Measurements from ENCODE around the gene FAM228A. TPM values are rescaled to one million over a fixed set of nuclear protein-coding genes. Genes with fewer than 3 reads are reported as not detected.

Gene FAM228A
- total RNA-seq, 1 donor from 2014 or later, result 0.32 TPM

- Mint-ChIP-seq H3K4me1 (ENCODE audit: unreplicated experiment) (no peaks in the 10 kb centered on the region), H3K27ac (ENCODE audit: unreplicated experiment) (no peak overlapping the region), H3K27me3 (ENCODE audit: unreplicated experiment) (no peaks in the 10 kb centered on the region), H3K9me3 (ENCODE audit: unreplicated experiment) (no peaks in the 10 kb centered on the region), H3K36me3 (ENCODE audit: unreplicated experiment) (peaks cover 22% of the 10 kb centered on the region), H3K4me3 (ENCODE audit: unreplicated experiment) (no peak overlapping the region)
- no peak for TF ChIP-seq CTCF (IDR thresholded peaks at IDR 0.05)
- no peak for DNase-seq (ENCODE audit: extremely low spot score, unreplicated experiment)
Measured at GRCh38 chr2:24231461-24231881, 56.6 kb downstream of the FAM228A start.

GRCh38 chr2:24233321-24233720 is 58.5 kb downstream of the FAM228A start:
- H3K27me3 Mint-ChIP-seq (ENCODE audit: unreplicated experiment), result no peaks in the 10 kb centered on the region
- no peaks in the 10 kb centered on the region for H3K4me1 Mint-ChIP-seq (ENCODE audit: unreplicated experiment)
- no peak overlapping the region for H3K27ac Mint-ChIP-seq (ENCODE audit: unreplicated experiment)
- no peak overlapping the region for H3K4me3 Mint-ChIP-seq (ENCODE audit: unreplicated experiment)
- peaks cover 28% of the 10 kb centered on the region for H3K36me3 Mint-ChIP-seq (ENCODE audit: unreplicated experiment)
- peaks cover 3% of the 10 kb centered on the region for H3K9me3 Mint-ChIP-seq (ENCODE audit: unreplicated experiment)
- no peak for TF ChIP-seq CTCF (IDR thresholded peaks at IDR 0.05)
- no peak for DNase-seq (ENCODE audit: extremely low spot score, unreplicated experiment)

- Mint-ChIP-seq H3K9me3 (ENCODE audit: unreplicated experiment) (peaks cover 3% of the 10 kb centered on the region), H3K4me1 (ENCODE audit: unreplicated experiment) (no peaks in the 10 kb centered on the region), H3K36me3 (ENCODE audit: unreplicated experiment) (peaks cover 33% of the 10 kb centered on the region), H3K27me3 (ENCODE audit: unreplicated experiment) (no peaks in the 10 kb centered on the region), H3K4me3 (ENCODE audit: unreplicated experiment) (no peak overlapping the region), H3K27ac (ENCODE audit: unreplicated experiment) (no peak overlapping the region)
- TF ChIP-seq CTCF (IDR thresholded peaks at IDR 0.05), result no peak
- no peak for DNase-seq (ENCODE audit: extremely low spot score, unreplicated experiment)
Measured at GRCh38 chr2:24237313-24237712, 62.5 kb downstream of the FAM228A start.

- Mint-ChIP-seq H3K4me3 (ENCODE audit: unreplicated experiment) (no peak overlapping the region), H3K27me3 (ENCODE audit: unreplicated experiment) (no peaks in the 10 kb centered on the region), H3K9me3 (ENCODE audit: unreplicated experiment) (peaks cover 3% of the 10 kb centered on the region), H3K27ac (ENCODE audit: unreplicated experiment) (no peak overlapping the region), H3K36me3 (ENCODE audit: unreplicated experiment) (peaks cover 39% of the 10 kb centered on the region), H3K4me1 (ENCODE audit: unreplicated experiment) (no peaks in the 10 kb centered on the region)
- TF ChIP-seq CTCF (IDR thresholded peaks at IDR 0.05), result no peak
- DNase-seq (ENCODE audit: extremely low spot score, unreplicated experiment), result no peak
Measured at GRCh38 chr2:24238158-24238557, 63.3 kb downstream of the FAM228A start.

- no peak overlapping the region for H3K27ac Mint-ChIP-seq (ENCODE audit: unreplicated experiment)
- H3K27me3 Mint-ChIP-seq (ENCODE audit: unreplicated experiment), result no peaks in the 10 kb centered on the region
- peaks cover 29% of the 10 kb centered on the region for H3K36me3 Mint-ChIP-seq (ENCODE audit: unreplicated experiment)
- no peak for DNase-seq (ENCODE audit: extremely low spot score, unreplicated experiment)
- peaks cover 3% of the 10 kb centered on the region for H3K9me3 Mint-ChIP-seq (ENCODE audit: unreplicated experiment)
- H3K4me3 Mint-ChIP-seq (ENCODE audit: unreplicated experiment), result no peak overlapping the region
- TF ChIP-seq CTCF (IDR thresholded peaks at IDR 0.05), result no peak
- H3K4me1 Mint-ChIP-seq (ENCODE audit: unreplicated experiment), result no peaks in the 10 kb centered on the region
Measured at GRCh38 chr2:24239553-24239952, 64.7 kb downstream of the FAM228A start.

Other genes with a start within 250 kb of the FAM228A start
- gene ATAD2B, start 247.9 kb upstream of the FAM228A start, total RNA-seq, result 23.8 and 27.3 TPM in 2 replicates
- 18.8 and 18.9 TPM in 2 replicates for gene UBXN2A, start 234.6 kb upstream of the FAM228A start, total RNA-seq
- not detected in 2 replicates for gene MFSD2B, start 165.0 kb upstream of the FAM228A start, total RNA-seq
- 9.6 and 12.4 TPM in 2 replicates for gene WDCP, start 127.7 kb upstream of the FAM228A start, total RNA-seq
- gene FKBP1B, start 125.3 kb upstream of the FAM228A start, total RNA-seq, result 12.6 and 12.7 TPM in 2 replicates
- gene SF3B6, start 98.7 kb upstream of the FAM228A start, total RNA-seq, result 89.5 and 91.4 TPM in 2 replicates
- gene TP53I3, start 90.2 kb upstream of the FAM228A start, total RNA-seq, result 44.4 and 45.9 TPM in 2 replicates
- 1.4 and 1.9 TPM in 2 replicates for gene PFN4, start 51.7 kb upstream of the FAM228A start, total RNA-seq
- gene FAM228B, start 51.6 kb upstream of the FAM228A start, total RNA-seq, result 19.5 and 22.5 TPM in 2 replicates
- gene ITSN2, start 185.5 kb downstream of the FAM228A start, total RNA-seq, result 31.7 and 32.1 TPM in 2 replicates

All from osteocyte (in vitro differentiated cells).